Spleen (tissue), 7 donors: ENCODE measurements around the gene USP2.

Source experiments
- POLR2A ChIP-seq, 3 donors: fragments of 450-650 bp; IDR thresholded peaks; one replicate each; pipeline ENCODE4 v1.5.1; 2017; ENCODE audit warnings: antibody characterized with exemption in 3 of 3, mild to moderate bottlenecking in 1 of 3
- POLR2AphosphoS5 ChIP-seq, 3 donors: sonication (generic); formaldehyde crosslinking; IDR thresholded peaks; one replicate each; pipeline ENCODE4 v1.5.1; 2017; ENCODE audit warnings: antibody characterized with exemption in 3 of 3
- TF ChIP-seq, protein P1 (sequence below), 11 experiments: fragments of 200-600 bp in 7 of 11; fragments of 450-650 bp in 4 of 11; sonication (generic) in 4 of 11; IDR thresholded peaks in 8 of 11; conservative IDR thresholded peaks in 3 of 11; 1 replicate in 7 of 11; 2 replicates in 4 of 11; pipeline versions ENCODE4 v1.4.0 to v1.8.0; 2016 to 2021; ENCODE audit warnings: antibody characterized with exemption in 11 of 11, inconsistent platforms in 4 of 11, mild to moderate bottlenecking in 1 of 11
- donor health status: DM: no; HTN: no; CAD: no; lungs with moderate emphysema.
- donor health status: DM: no; HTN: no; CAD: no.
- donor health status: DM: no; HTN: no; CAD: no.

DNA sequence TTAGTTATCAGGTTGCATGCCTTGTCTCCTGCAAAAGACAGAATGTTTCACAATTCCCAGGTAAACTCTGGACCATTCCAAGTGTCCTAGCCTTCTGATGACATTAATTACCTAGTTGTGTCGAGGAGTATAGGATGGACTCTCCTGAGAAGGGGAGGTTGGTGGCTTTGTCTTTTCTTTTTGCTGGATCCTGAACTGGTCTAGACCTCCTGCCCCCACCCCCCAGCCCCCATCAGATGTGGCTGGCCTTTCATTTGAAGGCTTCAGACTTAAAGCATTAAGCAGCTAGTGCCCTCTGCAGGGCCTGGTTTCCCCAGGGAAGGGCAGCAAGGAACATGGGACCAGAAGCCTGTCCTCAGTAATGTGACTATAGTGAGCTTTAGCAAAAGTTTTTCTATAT lies 74.3 kb downstream of the USP2 start:
- TF ChIP-seq, protein P1, sequence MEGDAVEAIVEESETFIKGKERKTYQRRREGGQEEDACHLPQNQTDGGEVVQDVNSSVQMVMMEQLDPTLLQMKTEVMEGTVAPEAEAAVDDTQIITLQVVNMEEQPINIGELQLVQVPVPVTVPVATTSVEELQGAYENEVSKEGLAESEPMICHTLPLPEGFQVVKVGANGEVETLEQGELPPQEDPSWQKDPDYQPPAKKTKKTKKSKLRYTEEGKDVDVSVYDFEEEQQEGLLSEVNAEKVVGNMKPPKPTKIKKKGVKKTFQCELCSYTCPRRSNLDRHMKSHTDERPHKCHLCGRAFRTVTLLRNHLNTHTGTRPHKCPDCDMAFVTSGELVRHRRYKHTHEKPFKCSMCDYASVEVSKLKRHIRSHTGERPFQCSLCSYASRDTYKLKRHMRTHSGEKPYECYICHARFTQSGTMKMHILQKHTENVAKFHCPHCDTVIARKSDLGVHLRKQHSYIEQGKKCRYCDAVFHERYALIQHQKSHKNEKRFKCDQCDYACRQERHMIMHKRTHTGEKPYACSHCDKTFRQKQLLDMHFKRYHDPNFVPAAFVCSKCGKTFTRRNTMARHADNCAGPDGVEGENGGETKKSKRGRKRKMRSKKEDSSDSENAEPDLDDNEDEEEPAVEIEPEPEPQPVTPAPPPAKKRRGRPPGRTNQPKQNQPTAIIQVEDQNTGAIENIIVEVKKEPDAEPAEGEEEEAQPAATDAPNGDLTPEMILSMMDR (IDR thresholded peaks at IDR 0.05 in 8 of 11, conservative IDR thresholded peaks at IDR 0.05 in 3 of 11) = peak in 1 of 11 experiments; percentile 6
- no peak for TF ChIP-seq POLR2A (IDR thresholded peaks at IDR 0.05)
- no peak for TF ChIP-seq POLR2AphosphoS5 (IDR thresholded peaks at IDR 0.05)
